Cerebellar nuclear complex (tissue), 1 donor: ENCODE results near the gene SPTLC3.

Experiments used
- DNase-seq, 2 experiments: peaks; one replicate each; lab custom pipeline; 2025; lab: John Stamatoyannopoulos, UW

SPTLC3 gene

DNA sequence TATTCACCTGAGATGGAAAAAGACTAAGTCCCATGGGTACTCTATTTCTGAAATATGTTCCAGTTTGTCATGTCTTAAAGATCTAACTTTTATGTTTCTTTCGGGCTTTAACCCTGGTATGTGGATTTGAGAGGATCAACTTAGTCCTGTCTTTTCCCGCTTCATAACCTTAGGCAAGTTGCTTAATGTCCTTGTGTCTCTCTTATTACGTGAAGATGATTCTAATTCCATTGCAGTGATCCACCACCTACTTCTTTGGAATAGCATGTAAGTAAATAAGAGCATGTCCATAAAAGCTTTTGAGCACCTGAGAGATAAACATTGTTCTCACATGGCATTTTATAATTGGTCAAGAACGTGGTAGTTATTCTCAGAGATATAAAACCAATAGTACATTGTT is 23.0 kb downstream of the SPTLC3 start:
- no peak for DNase-seq

DNA sequence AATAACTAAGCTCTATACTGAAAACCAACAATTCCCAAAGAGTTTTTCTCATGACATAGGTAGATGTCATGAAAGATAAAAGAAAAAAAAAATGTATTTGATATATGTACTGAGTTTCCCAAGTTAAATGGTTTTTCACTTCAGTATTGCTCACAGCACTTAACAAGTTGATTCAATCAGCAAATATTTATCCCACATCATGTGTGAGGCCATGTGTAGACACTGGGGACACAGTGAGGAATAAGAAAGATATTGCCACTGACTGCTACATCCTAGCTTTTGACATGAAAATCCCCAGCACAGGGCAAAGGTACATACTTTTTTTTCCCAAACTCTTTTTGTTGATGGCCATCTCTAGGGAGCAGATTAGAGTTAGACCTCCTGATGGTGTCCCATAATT is 25.3 kb downstream of the SPTLC3 start:
- no peak for DNase-seq

DNA sequence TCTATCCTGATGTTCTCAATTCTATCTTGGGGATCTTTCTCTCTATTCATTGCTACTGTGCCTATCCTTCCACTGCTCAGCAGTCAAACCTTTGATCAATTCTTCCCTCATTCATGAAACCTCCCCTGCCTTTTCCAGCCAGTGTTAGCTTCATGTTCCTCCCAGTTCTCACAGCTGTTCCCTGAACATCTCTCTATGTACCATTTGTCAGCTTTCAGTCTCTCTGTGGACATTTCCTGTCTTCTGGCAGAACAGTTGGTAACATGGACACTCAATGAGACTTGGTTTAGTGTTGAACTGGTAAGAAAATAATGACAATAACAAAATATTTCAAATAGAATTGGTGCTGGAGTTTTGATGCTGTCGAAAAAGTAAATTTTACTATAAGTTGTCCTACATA is 26.2 kb downstream of the SPTLC3 start:
- no peak for DNase-seq

DNA sequence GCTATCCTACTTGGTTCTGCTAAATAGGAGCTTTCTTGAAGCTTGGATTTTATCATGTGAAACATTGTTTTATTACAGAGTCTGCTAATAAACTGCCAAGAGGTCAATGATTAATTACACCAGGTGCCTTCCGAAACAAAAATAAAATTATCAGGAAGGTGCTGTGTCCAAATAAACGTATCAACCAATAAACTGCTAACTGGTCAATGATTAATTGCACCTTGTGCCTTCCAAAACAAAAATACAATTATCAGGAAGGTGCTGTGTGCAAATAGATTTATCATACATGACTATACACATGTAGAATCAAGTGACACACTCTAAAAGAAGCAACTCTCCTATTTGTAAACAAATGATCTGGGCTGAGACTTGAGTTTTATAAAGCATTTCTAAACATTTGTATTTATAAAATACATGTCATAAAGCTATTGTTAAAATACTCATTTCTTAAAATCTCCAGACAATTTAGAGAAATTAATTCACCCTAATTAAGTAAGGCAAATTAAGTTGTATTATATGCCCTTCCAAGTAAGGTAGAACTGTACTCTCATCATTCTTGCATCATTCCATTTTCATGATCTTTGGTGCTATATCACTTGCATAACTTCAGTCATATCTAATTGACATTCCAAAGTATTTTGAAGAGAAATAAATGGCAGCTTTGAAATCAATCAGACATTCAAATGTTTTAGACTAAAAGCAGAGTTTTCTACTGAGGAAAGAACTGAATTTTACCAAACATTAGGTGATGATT is 26.8 kb downstream of the SPTLC3 start:
- no peak for DNase-seq

DNA sequence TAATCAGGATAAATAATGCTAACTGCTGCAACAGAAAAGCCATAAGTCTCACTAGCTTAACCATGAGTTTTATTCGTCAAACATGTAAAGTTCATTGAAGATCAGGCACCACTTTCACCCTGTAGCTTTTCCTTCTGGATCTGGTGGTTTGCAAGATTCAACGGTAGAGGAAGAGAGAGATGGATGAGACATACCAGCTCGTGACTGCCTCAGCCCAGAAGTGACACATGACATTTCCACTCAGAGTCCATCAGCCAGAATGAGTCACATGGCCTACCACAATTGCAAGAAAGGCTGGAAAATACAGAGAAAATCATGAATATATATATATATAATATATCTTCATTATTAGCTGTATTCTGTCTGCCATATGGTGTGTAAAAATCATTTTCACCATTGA is 29.0 kb downstream of the SPTLC3 start:
- no peak for DNase-seq

DNA sequence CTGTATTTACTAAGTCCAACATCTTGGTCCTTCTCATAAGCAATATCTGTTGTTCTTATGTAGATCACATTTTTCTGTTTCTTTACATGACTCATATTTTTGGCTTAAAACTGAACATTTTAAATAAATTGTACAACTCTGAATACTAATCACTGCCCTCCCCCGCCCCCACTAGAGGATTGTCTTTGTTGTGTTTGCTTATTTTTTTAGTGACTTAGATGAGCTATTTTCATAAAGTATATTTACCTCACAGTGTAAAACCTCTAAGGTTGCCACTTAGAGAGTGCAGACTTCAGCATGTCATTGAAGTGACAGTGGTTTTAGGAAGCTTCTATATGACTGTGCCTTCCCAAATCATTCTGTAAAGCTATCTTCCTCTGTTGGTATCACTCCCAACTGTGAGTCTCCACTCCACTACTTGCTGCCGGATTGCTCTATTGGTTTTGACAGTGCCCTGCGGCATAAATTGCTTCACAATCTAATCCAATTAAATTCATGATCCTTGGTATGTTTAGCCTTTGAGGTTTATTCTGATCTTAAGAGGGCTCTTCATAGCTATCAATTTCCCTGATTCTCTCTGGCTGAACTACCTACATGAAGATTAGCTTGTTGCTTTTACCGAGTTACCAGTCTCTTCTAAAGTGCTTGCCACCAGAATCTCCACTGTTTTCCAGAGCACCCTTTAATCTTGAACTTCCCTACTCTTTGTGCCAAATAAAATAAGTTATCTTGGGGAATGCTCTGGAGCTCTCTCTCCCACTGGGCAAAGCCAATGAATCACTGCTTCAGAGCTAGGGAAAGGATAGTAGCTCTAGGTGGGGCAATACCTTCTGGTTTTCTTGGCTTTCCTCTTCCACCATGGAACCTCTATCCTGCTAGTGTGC is 33.0 kb downstream of the SPTLC3 start:
- no peak for DNase-seq

DNA sequence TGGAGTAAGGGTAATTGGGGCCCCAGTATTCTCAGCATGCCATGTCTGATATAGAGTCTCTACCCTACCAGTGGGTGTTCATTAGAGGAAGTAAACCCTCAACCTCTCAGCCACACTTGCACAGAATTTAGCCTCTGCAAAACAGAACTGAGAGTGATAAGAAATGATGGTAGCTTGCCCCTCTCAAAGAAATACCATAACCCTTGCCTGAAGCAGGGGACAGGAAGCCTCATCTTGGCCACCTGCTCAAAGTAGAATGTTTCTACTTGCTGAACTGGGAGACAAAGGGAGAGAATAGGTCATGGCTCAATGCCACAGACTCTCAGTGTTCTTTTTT is 33.7 kb downstream of the SPTLC3 start:
- DNase-seq: no peak

DNA sequence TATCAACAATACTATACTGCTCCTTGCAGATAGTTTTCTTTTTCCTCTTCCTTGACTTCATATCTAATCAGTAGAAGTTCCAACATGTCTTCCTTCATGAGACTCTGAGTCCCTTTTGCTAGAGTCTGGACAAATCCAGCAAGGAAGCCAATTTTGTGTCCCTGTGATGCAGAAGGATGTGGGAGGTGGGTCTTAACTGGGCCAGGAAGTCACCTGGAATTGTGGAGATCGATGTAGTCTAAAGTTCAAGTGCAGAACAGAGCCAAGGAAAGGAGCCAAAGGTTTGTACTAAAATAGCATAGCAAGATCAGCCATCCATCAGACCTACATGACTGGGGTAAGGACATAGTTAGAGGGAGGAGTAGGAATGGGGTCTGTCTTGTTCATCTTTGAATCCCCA is 37.6 kb downstream of the SPTLC3 start:
- no peak for DNase-seq

DNA sequence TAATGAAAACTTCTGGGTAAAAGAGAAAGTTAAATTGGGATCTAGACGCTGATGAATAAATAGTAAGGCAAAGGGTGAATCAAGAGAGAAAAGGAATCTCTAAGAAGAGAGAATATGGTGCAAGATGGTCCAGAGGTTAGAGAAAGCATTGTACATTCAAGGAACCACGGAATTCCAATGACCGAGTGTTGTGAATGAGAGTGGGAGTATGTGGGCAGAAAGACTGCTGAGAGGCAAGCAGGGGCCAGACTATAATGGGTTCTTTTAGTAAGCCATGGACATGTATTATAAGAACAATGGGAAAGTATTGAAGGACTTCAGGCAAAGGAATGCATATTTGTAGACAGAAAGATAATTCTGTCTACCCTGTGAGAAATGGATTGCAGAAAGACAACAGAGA is 45.2 kb downstream of the SPTLC3 start:
- DNase-seq: no peak

DNA sequence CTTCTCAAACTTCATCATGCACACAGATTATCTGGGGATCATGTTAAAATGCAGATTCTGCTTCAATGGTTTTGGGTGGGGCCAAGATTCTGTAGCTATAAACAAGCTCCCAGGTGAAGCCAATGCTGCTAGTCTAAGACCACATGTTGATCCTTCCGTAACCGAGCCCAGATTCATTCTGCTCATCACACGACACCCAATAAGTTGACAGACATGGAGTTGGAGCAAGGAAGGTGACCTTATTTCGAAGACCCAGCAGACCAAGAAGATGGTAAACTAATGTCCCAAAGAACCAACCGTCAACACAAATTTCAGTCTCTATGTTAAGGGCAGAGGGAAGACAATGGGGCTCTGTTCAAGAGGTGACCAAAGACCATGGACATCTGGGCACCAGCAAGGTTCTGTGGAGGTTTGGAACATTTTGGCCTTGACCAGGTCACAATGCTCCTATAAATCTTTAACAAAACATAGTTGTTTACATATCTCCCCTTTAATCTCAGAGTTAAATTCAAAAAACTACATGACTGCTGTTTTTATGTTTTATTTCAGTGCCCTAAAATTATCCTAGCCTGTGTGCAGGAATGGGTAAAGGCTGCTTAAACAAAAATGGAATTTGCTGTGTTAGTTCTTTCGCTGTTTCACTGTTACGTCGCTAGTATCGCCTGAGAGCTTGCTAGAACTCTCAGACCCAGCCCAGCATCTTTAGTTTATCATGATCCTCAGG is 50.1 kb downstream of the SPTLC3 start:
- no peak for DNase-seq

DNA sequence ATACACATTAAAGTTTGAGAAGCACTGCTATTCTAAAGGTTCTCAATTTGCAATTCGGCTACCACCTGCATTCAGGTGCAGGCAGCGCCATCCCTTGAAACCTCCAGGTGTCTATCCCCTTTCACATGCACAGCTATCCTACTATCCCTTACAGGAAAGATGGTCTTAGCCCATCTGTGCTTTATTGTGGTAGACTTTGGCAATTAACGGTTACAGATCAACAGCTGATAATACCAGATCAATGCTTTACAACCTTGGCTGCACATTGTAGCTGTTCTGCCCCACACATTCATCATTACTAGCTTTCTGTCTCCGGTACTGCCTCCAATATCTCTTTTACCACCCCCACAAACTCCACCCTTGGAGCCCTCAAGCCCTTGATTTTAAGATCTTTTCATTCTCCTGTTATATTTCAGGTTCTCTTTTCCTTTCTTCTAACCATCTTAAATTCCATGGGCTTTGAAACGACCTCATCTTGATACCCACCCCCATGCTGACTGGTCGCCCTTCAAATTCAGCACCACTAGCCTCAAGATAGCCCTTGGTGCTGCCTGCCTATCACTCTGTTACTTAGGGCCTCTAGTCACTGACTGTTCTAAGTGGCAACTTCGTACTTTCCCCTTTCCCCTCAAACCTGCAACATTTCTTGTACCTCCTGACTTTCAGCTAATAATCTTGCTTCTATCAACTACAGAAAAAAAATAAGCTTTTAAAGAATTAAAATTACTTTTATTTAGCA is 50.8 kb downstream of the SPTLC3 start:
- DNase-seq: no peak

DNA sequence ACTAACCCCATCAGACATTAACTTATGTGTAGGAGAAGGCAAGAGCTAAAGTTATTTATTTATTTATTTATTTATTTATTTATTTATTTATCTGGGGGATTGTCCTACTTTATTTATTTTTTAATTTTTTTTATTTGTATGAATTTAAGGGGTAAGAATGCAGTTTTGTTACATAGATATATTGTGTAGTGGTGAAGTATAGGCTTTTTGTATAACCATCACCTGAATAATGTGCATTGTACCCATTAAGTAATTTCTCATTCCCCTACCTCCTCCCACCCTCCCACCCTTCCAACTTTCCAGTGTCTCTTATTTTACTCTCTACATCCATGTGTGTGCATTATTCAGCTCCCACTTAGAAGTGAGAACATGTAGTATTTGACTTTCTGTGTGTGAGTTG is 51.6 kb downstream of the SPTLC3 start:
- no peak for DNase-seq

DNA sequence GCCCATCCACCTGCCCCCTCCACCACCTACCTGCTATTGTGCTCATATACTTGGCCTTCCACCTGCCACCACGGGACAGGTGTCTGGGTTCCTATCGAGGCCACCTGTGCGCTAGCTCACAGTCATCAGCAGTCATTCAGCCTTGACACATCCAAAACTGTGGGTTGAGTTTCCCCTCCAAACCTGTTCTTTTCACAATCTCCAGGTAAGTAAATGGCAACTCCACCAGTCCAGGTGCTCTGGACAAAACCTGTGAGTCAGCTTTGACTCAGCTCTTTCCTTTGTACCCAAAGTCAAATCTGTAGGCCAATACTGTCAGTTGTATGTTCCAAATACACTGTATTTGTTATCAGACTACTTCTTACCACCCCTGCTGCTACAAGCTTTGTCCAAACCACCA is 52.6 kb downstream of the SPTLC3 start:
- no peak for DNase-seq

DNA sequence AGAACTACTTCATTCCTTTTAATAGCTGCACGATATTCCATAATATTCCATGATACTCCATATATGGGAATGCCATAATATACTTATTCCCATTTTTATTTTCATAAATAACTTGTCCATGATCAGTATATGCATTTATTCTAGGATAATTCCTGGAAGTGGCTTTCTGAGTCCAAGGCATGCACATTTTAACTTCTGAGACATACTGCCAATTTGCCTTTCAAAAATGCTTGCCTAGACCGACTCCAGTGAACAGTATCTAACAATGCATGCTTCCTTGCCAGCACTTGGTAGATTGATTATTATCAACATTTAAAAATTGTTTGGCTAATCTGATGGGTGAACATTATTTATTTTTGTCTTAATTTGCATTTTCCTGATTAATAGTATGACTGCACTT is 54.0 kb downstream of the SPTLC3 start:
- DNase-seq: no peak

DNA sequence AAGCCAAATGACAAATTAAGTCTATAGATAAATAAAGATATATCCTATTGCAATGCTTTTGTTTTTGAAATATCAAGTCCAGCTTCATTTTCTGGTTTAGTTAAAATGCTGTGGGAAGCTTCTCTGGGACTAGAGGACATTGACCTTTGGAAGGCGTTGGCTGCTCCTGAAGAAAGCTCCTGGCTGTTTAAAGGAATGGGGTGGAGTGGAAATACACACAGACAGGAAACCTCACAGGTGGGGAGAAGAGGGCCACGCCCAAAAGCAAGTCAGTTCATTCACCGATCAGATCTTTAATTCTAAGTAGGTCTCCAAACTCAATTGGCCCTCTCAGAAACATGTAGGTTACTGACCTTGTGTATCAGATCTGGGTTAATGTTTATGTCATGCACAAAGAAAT is 59.6 kb downstream of the SPTLC3 start:
- DNase-seq: no peak

DNA sequence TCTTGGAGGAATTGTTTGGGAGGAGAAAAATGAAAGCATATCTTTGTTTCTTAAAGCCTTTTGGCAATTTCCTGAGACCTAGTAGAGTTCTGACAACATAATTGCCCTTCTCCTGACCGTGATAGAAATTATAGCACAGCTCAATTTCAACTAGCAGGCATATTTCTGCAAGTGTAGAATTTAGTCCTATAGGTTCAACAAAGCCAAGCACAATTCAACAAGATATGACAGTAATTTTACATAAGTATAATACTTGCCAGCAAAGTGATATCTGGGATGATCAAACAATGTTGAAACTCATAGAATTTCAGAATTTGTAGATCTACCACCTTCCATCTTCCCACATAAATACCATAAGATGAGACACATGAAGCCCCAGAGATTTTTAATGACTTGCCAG is 73.1 kb downstream of the SPTLC3 start:
- DNase-seq: no peak

DNA sequence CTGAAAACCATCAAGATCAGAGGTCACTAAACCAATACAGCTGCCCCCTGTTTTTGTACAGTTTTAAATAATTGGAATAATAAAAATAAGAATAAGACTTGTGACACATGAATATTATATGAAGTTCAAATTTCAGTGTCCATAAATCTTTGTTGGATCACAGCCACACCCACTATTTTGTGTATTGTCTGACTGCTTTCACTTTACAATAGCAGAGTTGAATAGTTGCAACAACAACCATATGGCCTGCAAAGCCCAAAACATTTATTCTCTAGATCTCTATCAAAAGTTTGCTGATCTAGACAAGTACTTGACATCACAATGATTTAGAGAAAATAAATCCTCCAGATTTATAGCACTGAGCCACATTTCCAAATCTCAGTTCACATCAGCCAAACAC is 73.6 kb downstream of the SPTLC3 start:
- no peak for DNase-seq

DNA sequence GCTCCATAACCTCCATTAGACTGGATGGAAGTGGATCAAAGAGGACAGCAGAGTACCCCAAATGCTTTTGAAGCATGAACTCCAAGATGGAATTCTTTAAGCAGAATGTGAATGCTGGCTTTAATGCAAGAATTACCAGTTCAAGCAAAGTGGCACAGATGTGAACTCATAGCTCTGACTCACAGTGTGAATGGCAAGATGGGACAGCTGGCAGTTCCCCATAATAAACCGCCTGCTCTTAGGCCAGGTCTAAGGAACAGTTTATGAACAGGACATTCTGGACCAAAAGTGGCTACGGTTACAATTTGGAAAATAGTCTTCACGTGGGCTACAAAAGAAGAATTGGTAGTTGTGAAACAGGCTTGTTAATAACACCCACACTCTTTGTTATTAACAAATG is 76.5 kb downstream of the SPTLC3 start:
- DNase-seq: no peak

DNA sequence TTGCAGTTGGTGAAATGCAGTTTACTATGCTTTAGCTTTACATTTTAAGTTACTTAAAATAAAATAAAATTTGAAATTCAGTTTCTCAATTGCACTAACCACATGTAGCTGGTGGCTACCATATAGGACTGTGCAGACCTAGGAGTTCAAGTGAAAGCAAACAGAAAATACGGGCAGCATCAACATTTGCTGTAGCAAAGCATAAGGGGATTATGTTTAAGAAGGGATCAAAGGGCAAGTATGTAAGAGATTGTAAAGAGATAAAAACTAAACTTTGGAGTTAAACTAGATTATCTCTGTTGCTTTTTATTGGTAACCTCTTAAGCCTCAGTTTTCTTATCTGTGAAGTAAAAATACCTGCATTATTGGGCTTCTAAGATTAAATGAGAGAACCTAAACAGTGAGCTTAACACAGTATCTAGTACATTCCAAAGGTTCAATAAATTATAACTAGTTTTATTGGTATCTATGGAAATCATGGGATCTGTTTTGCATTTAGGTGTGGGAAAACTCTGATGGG is 81.2 kb downstream of the SPTLC3 start:
- no peak for DNase-seq

DNA sequence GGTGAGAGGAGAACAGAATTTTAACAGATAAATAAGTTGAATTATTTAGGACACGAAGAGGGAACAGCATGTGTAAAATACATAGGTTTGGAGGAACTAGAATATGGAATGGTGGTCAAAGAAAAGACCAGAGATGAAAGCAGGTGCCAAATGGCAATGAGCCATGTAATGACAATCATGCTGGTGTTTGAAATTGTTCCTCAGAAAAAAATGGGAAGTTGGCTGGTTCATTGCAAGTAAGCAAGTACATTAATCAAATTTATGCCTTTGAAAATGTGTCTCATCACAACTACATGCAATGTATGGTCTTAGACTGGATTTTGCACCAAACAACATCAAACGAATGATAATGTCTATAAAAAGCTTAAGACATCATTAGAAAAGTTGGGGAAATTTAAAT is 83.3 kb downstream of the SPTLC3 start:
- DNase-seq: no peak

DNA sequence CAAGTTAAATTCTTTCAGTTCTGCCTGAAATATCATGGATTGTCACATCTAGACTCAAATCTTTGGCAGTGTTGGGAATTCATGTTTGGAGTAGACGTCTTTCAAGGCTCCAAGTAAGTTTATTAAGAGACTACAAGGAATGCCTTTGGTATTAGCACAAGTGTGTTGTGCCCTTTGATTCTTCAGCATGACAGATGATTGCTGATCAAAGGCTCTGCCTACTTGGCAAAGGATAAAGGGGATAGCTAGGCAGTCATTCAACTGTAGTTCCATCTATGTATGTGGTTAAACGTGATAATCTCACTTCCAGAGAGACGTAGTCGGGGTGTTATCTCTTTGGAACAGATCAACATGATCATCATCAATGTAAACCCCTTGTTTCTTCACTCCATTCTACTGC is 86.2 kb downstream of the SPTLC3 start:
- no peak for DNase-seq

DNA sequence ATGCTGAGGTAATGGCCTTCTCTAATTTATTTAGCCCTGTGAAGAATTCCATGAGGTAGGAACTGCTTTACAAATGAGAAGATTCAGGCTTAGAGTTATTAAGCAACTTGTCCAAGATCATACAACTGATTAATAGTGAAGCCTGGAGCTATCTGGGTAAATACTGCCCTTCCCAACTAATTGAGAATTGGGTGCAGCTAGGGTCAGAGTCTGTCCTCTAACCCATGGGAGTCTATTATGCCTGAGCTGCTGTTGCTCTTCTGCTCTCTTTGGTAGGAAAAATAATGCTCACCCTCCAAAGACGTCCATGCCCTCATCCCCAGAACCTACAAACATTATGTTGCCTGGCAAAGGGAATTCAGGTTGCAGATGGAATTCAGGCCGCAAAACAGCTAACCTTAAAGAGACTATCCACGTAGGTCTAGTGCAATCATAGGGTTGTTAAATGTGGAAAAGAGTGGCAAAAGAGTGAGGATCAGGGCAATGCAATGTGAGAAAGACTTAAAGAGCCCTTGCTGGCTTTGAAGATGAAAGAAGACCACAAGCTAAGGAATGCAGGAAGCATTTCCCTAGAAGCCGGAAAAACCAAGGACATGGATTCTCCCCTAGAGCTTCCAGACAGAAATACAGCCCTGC is 90.1 kb downstream of the SPTLC3 start:
- DNase-seq: no peak
